K562 (cell line): ENCODE measurements around the gene CHCHD1. TPM values are rescaled to one million over a fixed set of nuclear protein-coding genes. Genes with fewer than 3 reads are reported as not detected.

Experiments used
- ATAC-seq: fragments of 200-7000 bp; cut with Tn5 transposase; 3 replicates; pipeline ENCODE4 v1.9.1; 2020; ENCODE audit warnings: moderate library complexity
- BruUV-seq: library from RNA; stranded (reverse); fragments of 400-500 nt; replicated peaks from 2 replicates; lab custom pipeline; 2021; lab: Mats Ljungman, UMichigan
- CTCF ChIA-PET: fragments of 300-600 bp; formaldehyde crosslinking; extraction: SDS; loops from one replicate; lab custom pipeline; 2021; ENCODE audit warnings: low intra/inter-chr PET ratio; lab: Yijun Ruan, JAX
- POLR2A ChIA-PET: fragments of 300-600, 350-650 bp; sonication (Branson Sonifier 250); formaldehyde crosslinking; extraction: SDS; loops from one replicate; lab custom pipeline; 2021; ENCODE audit warnings: antibody characterized with exemption, inconsistent platforms; lab: Yijun Ruan, JAX
- DNase-seq, 4 experiments: peaks; one replicate each; pipeline versions ENCODE4 v3.0.0 to v3.0.0-alpha.2; 2011 to 2018; ENCODE audit warnings: low spot score in 3 of 4, mixed read lengths in 3 of 4; ENCODE audit errors: extremely low read depth in 1 of 4
- FAIRE-seq: peaks from 2 replicates; lab custom pipeline; 2011; peaks lifted over from hg19 to GRCh38; lab: Jason Lieb, UNC
- H2AFZ ChIP-seq: 2 replicates; pipeline ENCODE4 v1.6.0; 2011; ENCODE audit warnings: low read depth, low read length, control low read depth, inconsistent platforms
- H3K27ac ChIP-seq: fragments of 200-600 bp; 3 replicates; pipeline ENCODE4 v1.8.0; 2011; ENCODE audit warnings: low read depth, mild to moderate bottlenecking, control low read depth, inconsistent platforms, low read length, moderate library complexity, mixed read lengths; ENCODE audit errors: extremely low read depth
- H3K27me3 ChIP-seq, 2 experiments: fragments of 300-600 bp in 1 of 2; 2 replicates in 1 of 2; 3 replicates in 1 of 2; pipeline versions ENCODE4 v1.6.0 to v1.8.0; 2011; ENCODE audit warnings: inconsistent platforms in 2 of 2, low read length in 2 of 2, mild to moderate bottlenecking in 1 of 2, mixed read lengths in 1 of 2, moderate library complexity in 1 of 2; ENCODE audit not compliant: control insufficient read depth in 2 of 2, insufficient read depth in 2 of 2
- H3K36me3 ChIP-seq: fragments of 300-600 bp; 3 replicates; pipeline ENCODE4 v1.8.0; 2011; ENCODE audit warnings: mild to moderate bottlenecking, low read length, inconsistent platforms; ENCODE audit not compliant: control insufficient read depth, insufficient read depth
- H3K4me1 ChIP-seq, 2 experiments: fragments of 200-600 bp in 1 of 2; replicated peaks in 1 of 2; 2 replicates in 1 of 2; 3 replicates in 1 of 2; pipeline versions ENCODE4 v1.5.1 to v1.8.0; 2011; ENCODE audit warnings: inconsistent platforms in 2 of 2, low read length in 2 of 2, mild to moderate bottlenecking in 1 of 2, mixed read lengths in 1 of 2, moderate library complexity in 1 of 2; ENCODE audit not compliant: control insufficient read depth in 2 of 2, insufficient read depth in 2 of 2
- H3K4me2 ChIP-seq: 2 replicates; pipeline ENCODE4 v1.6.1; 2011; ENCODE audit warnings: low read length, control low read depth, inconsistent platforms, mixed read lengths; ENCODE audit not compliant: insufficient read depth
- H3K4me3 ChIP-seq: fragments of 200-600 bp; sonication (generic), shearing (Covaris generic); 2 replicates; pipeline ENCODE4 v1.5.1; 2016; ENCODE audit warnings: control low read depth, inconsistent platforms
- H3K79me2 ChIP-seq: fragments of 200-600 bp; 3 replicates; pipeline ENCODE4 v1.8.0; 2011; ENCODE audit warnings: low read length, inconsistent platforms; ENCODE audit not compliant: control insufficient read depth, insufficient read depth
- H3K9ac ChIP-seq, 2 experiments: 2 replicates each; pipeline versions ENCODE4 v1.6.0 to v1.6.1; 2011; ENCODE audit warnings: low read depth in 2 of 2, low read length in 2 of 2, control low read depth in 1 of 2, inconsistent platforms in 1 of 2, mild to moderate bottlenecking in 1 of 2, mixed read lengths in 1 of 2; ENCODE audit not compliant: insufficient read depth in 1 of 2
- H3K9me1 ChIP-seq: one replicate; pipeline ENCODE4 v1.6.0; 2011; ENCODE audit warnings: inconsistent platforms, mild to moderate bottlenecking, low read length, moderate library complexity; ENCODE audit not compliant: control insufficient read depth, insufficient read depth
- H3K9me3 ChIP-seq: replicated peaks from 2 replicates; pipeline ENCODE4 v1.5.1; 2011; ENCODE audit warnings: low read depth, low read length, inconsistent platforms; ENCODE audit not compliant: control insufficient read depth, insufficient read depth
- H4K20me1 ChIP-seq: replicated peaks from 2 replicates; pipeline ENCODE4 v1.6.1; 2011; ENCODE audit warnings: low read length, inconsistent platforms, mixed read lengths; ENCODE audit not compliant: control insufficient read depth, insufficient read depth
- ELF2 ChIP-seq: fragments of 250-450 bp; sonication (Bioruptor Pico); IDR thresholded peaks from 2 replicates; pipeline ENCODE4 v1.5.0; 2021; ENCODE audit warnings: mild to moderate bottlenecking
- GATA2 ChIP-seq: sonication (generic); formaldehyde crosslinking; IDR thresholded peaks from 2 replicates; pipeline ENCODE4 v1.4.0; 2020; ENCODE audit warnings: mild to moderate bottlenecking, missing genetic modification reagents
- HDAC6 ChIP-seq: IDR thresholded peaks from 2 replicates; pipeline ENCODE4 v1.6.1; 2012; ENCODE audit warnings: low read depth, mild to moderate bottlenecking, control low read depth, inconsistent platforms, low read length, moderate library complexity
- MAZ ChIP-seq, 2 experiments: fragments of 450-650 bp in 1 of 2; sonication (generic) in 1 of 2; formaldehyde crosslinking; IDR thresholded peaks in 1 of 2; conservative IDR thresholded peaks in 1 of 2; 2 replicates each; pipeline versions ENCODE4 v1.4.0 to v1.5.0; 2020; ENCODE audit warnings: mild to moderate bottlenecking in 1 of 2, missing genetic modification reagents in 1 of 2
- NBN ChIP-seq: fragments of 450-650 bp; IDR thresholded peaks from 2 replicates; pipeline ENCODE4 v1.6.1; 2016; ENCODE audit warnings: low read depth, mild to moderate bottlenecking
- NUFIP1 ChIP-seq: fragments of 450-650 bp; IDR thresholded peaks from 2 replicates; pipeline ENCODE4 v1.6.1; 2018; ENCODE audit not compliant: partially characterized antibody
- POLR3A ChIP-seq: IDR thresholded peaks from 2 replicates; pipeline ENCODE4 v1.6.1; 2011; ENCODE audit warnings: borderline replicate concordance, mild to moderate bottlenecking, moderate library complexity; ENCODE audit not compliant: insufficient read length, insufficient read depth; ENCODE audit errors: extremely low read depth
- PPARD ChIP-seq: fragments of 250-450 bp; sonication (Bioruptor Pico); IDR thresholded peaks from 2 replicates; pipeline ENCODE4 v1.8.0; 2022; ENCODE audit warnings: inconsistent platforms, mild to moderate bottlenecking, moderate library complexity
- SIRT6 ChIP-seq: IDR thresholded peaks from one replicate; pipeline ENCODE4 v1.6.1; 2012; ENCODE audit warnings: low read depth, mild to moderate bottlenecking, control low read depth, inconsistent platforms, low read length, moderate library complexity
- VEZF1 ChIP-seq: fragments of 200-800 bp; sonication (Bioruptor generic); IDR thresholded peaks from 2 replicates; pipeline ENCODE4 v1.6.1; 2017; ENCODE audit warnings: missing genetic modification characterization, missing compliant biosample characterization
- ZBTB1 ChIP-seq: sonication (generic); formaldehyde crosslinking; IDR thresholded peaks from 2 replicates; pipeline ENCODE4 v1.8.1; 2023; ENCODE audit warnings: missing genetic modification reagents, low read depth, mild to moderate bottlenecking, borderline replicate concordance
- ZNF354B ChIP-seq: fragments of 250-450 bp; sonication (Bioruptor Pico); IDR thresholded peaks from 2 replicates; pipeline ENCODE4 v1.4.0; 2020
- ZNF75A ChIP-seq: fragments of 450-650 bp; formaldehyde crosslinking; IDR thresholded peaks from 2 replicates; pipeline ENCODE4 v1.4.0; 2020; ENCODE audit warnings: mild to moderate bottlenecking
- WGBS: fragments of 100-300 bp; shearing (Covaris generic); methylation state at CpG from one replicate; pipeline ENCODE4 v1.1.6; 2016; ENCODE audit warnings: low coverage, mixed read lengths; ENCODE audit not compliant: insufficient coverage; ENCODE audit errors: missing lambda C conversion rate; 5-methylcytosine and 5-hydroxymethylcytosine counted together
- in situ Hi-C: fragments of 300-500 bp; cut with MboI; formaldehyde crosslinking; loops from 4 replicates; pipeline ENCODE4 v1.15.0; 2018; ENCODE audit warnings: inconsistent platforms, mixed read lengths
- intact Hi-C: fragments of 100-400 bp; cut with micrococcal nuclease; formaldehyde crosslinking; loops from 2 replicates; pipeline ENCODE4 v1.14.2; 2022
- polyA plus RNA-seq, 8 experiments: library from polyadenylated mRNA; depleted of rRNA in 4 of 8; stranded (reverse) in 5 of 8; unstranded in 3 of 8; fragments of >200 nt; fragmentation: Nextera tagmentation in 2 of 8; fragmentation: Illumina TruSeq in 1 of 8; extraction: Ambion mirVana in 2 of 8; extraction: Trizol in 1 of 8; gene quantifications; 2 replicates each; pipeline versions ENCODE4 v1.2.1 to v1.2.3, GENCODE V29; 2011 to 2014; ENCODE audit warnings: inconsistent platforms in 1 of 8, missing spikeins in 1 of 8
- total RNA-seq, 7 experiments: library from RNA; depleted of rRNA in 6 of 7; stranded (reverse); fragments of >200 nt in 6 of 7; fragmentation: Illumina TruSeq in 2 of 7; extraction: Trizol in 2 of 7; gene quantifications; 2 replicates each; pipeline versions ENCODE4 v1.2.1 to v1.2.3, GENCODE V29; 2011 to 2021; ENCODE audit warnings: low replicate concordance in 1 of 7
- TF ChIP-seq, protein P1 (sequence below): sonication (generic); formaldehyde crosslinking; IDR thresholded peaks from 2 replicates; pipeline ENCODE4 v1.8.0; 2022; ENCODE audit warnings: missing genetic modification reagents, mild to moderate bottlenecking, moderate library complexity, borderline replicate concordance
- TF ChIP-seq, protein P2 (sequence below): sonication (generic); formaldehyde crosslinking; IDR thresholded peaks from 2 replicates; pipeline ENCODE4 v1.8.1; 2023; ENCODE audit warnings: mild to moderate bottlenecking, missing genetic modification reagents

CHCHD1 gene
- total and polyA plus RNA-seq, 9 of the 15 experiments (the other 6 are each of a cell fraction or from before 2014, with no cell fraction given), result 52.9 to 126 (median 83.4) TPM

DNA sequence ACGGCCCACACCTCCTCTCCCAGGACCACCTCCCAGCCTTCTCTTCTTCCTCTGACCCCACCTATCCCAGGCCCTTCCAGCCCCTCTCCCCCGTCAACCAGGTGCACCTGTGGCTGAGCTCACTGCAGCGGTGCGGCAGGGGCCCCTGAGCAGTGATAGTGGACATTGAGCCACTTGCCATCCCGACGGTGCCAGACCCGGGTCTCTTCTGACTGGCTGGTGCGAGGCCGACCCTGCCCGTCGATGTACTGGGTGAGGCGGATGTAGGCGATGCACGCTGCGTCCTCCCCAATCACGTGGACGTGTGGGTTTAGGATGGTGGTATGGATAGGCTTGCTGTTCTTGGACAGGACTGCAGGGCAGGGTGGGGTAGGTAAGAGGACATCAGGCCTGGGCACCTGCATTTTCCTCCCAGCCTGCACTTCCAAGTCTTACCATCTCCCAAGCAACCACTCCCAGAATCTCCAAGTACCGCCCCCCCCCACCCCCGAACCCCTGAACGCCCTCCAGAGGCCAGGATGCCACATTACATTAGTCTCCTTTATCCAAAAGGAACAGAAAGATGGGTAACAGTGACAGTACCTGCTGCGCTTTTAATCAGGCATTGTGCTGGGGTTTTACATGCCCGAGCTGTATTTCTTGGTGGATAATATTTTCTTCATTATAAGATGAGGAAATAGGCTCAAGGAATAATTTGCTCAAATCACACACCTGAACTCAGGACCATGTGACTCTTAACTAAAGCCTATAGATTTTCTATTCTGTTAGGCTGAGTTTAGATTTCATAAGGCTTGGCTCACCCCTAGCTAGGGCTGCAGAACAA is 33.3 kb downstream of the CHCHD1 start:
- no TSS peak for BruUV-seq
- CTCF ChIA-PET, result interaction anchor here (0.5 to 0.6 kb wide), 2 partner anchors 37 to 549 kb away, joined by 3 read pairs; no protein-coding TSS in a partner anchor
- ATAC-seq, result no peak
- no peak overlapping the region for H3K4me2 ChIP-seq
- WGBS, result 74% methylated on average over 22 of the region's 22 CpGs
- intact Hi-C loops, result loop anchor here (2.0 kb wide), 1 partner anchor 40 kb away; no protein-coding TSS in a partner anchor
- H3K9ac ChIP-seq, result peak overlapping the region in 1 of 2 experiments; percentile 20; a peak in 2 of 4 replicates
- H2AFZ ChIP-seq, result no peak overlapping the region
- peaks cover 13% of the 10 kb centered on the region for H3K79me2 ChIP-seq
- H3K4me1 ChIP-seq, result peaks cover 49 to 60% of the 10 kb centered on the region in 2 experiments
- FAIRE-seq, result peak; percentile 56
- peaks cover 39% of the 10 kb centered on the region; the same call in 1 of the 3 replicates for H3K36me3 ChIP-seq
- H4K20me1 ChIP-seq, result no peaks in the 10 kb centered on the region
- no peaks in the 10 kb centered on the region for H3K9me3 ChIP-seq
- in situ Hi-C loops, result no loop called here
- DNase-seq, result peak; percentile 67 to 81 (median 80)
- H3K4me3 ChIP-seq, result no peak overlapping the region
- no peaks in the 10 kb centered on the region for H3K27me3 ChIP-seq
- H3K9me1 ChIP-seq, result no peaks in the 10 kb centered on the region
- peak overlapping the region; percentile 48; the same call in 1 of the 3 replicates for H3K27ac ChIP-seq
- POLR2A ChIA-PET, result interaction anchor here (0.8 to 1.7 kb wide), 6 partner anchors 15 to 40 kb away, joined by 3 to 12 read pairs (median 4); partner anchors contain the start of gene CHCHD1
- TF ChIP-seq, protein P1, sequence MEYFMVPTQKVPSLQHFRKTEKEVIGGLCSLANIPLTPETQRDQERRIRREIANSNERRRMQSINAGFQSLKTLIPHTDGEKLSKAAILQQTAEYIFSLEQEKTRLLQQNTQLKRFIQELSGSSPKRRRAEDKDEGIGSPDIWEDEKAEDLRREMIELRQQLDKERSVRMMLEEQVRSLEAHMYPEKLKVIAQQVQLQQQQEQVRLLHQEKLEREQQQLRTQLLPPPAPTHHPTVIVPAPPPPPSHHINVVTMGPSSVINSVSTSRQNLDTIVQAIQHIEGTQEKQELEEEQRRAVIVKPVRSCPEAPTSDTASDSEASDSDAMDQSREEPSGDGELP, result 0 out of 2 replicates have a peak, but pooled peaks have one; percentile 15
- no peak for TF ChIP-seq NUFIP1
- no peak for TF ChIP-seq PPARD (CRISPR knock-in tag)
- no peak for TF ChIP-seq HDAC6
- TF ChIP-seq VEZF1 (CRISPR knock-in tag), result peak; percentile 73
- no peak for TF ChIP-seq ZNF354B (CRISPR knock-in tag)
- no peak for TF ChIP-seq GATA2 (CRISPR knock-in tag)
- no peak for TF ChIP-seq ELF2 (CRISPR knock-in tag)
- no peak for TF ChIP-seq ZNF75A (CRISPR knock-in tag)
- TF ChIP-seq MAZ (CRISPR knock-in tag; conservative IDR thresholded peaks at IDR 0.05 in 1 of 2, IDR thresholded peaks at IDR 0.05 in 1 of 2), result 0 out of 4 replicates have a peak, but pooled peaks of 1 of the 2 experiments have one; percentile 37
- TF ChIP-seq POLR3A, result no peak
- no peak for TF ChIP-seq SIRT6
- TF ChIP-seq NBN, result no peak
- no peak for TF ChIP-seq ZBTB1 (CRISPR knock-in tag)
- TF ChIP-seq, protein P2, sequence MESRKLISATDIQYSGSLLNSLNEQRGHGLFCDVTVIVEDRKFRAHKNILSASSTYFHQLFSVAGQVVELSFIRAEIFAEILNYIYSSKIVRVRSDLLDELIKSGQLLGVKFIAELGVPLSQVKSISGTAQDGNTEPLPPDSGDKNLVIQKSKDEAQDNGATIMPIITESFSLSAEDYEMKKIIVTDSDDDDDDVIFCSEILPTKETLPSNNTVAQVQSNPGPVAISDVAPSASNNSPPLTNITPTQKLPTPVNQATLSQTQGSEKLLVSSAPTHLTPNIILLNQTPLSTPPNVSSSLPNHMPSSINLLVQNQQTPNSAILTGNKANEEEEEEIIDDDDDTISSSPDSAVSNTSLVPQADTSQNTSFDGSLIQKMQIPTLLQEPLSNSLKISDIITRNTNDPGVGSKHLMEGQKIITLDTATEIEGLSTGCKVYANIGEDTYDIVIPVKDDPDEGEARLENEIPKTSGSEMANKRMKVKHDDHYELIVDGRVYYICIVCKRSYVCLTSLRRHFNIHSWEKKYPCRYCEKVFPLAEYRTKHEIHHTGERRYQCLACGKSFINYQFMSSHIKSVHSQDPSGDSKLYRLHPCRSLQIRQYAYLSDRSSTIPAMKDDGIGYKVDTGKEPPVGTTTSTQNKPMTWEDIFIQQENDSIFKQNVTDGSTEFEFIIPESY (CRISPR knock-in tag), result no peak
